Measurements from ENCODE around the gene A1BG.

- no peak for TF ChIP-seq EZH2 (IDR thresholded peaks at IDR 0.05)
- no peak for TF ChIP-seq CTCF (IDR thresholded peaks at IDR 0.05)
- TF ChIP-seq EZH2phosphoT487 (IDR thresholded peaks at IDR 0.05) = no peak
Observed at GRCh38 chr19:58362272-58362994, 9.1 kb upstream of the A1BG start, which contains the start of gene ZNF497.

Measured in neural progenitor cell (in vitro differentiated cells).